NCI-H146 treated with DMSO at 0.1 percent for 48 hours (cell line): ENCODE data around the gene NRXN3.
"Not testable (repeated sequence)": the region's sequence is repeated elsewhere in the genome, so short reads cannot be mapped to it uniquely, and the experiment has no call there.

Experiments
- DNase-seq: peaks from one replicate; lab custom pipeline; 2025; ENCODE audit not compliant: unreplicated experiment; lab: John Stamatoyannopoulos, UW

The NRXN3 gene

GRCh38 chr14:79101388-79101787 lies 931.2 kb downstream of the NRXN3 start:
- DNase-seq, result no peak

GRCh38 chr14:79103764-79104163 lies 933.6 kb downstream of the NRXN3 start:
- no peak for DNase-seq

GRCh38 chr14:79110564-79110963 lies 940.4 kb downstream of the NRXN3 start:
- DNase-seq, result not testable (repeated sequence)

- no peak for DNase-seq
These were observed 941.9 kb downstream of the NRXN3 start for GRCh38 chr14:79111987-79112501.

GRCh38 chr14:79117561-79117960 lies 947.4 kb downstream of the NRXN3 start:
- no peak for DNase-seq

GRCh38 chr14:79118291-79118690 lies 948.1 kb downstream of the NRXN3 start:
- DNase-seq, result no peak

GRCh38 chr14:79134361-79134760 lies 964.2 kb downstream of the NRXN3 start:
- DNase-seq, result no peak

- no peak for DNase-seq
These were observed 966.2 kb downstream of the NRXN3 start for GRCh38 chr14:79136071-79137044.

GRCh38 chr14:79137045-79137430 lies 966.9 kb downstream of the NRXN3 start:
- no peak for DNase-seq

- DNase-seq, result no peak
These were observed 967.7 kb downstream of the NRXN3 start for GRCh38 chr14:79137836-79138235.

GRCh38 chr14:79144896-79145295 lies 974.7 kb downstream of the NRXN3 start:
- no peak for DNase-seq

- no peak for DNase-seq
These were observed 980.1 kb downstream of the NRXN3 start for GRCh38 chr14:79150226-79150625.

- no peak for DNase-seq
These were observed 987.2 kb downstream of the NRXN3 start for GRCh38 chr14:79157369-79157768.

GRCh38 chr14:79161571-79161970 lies 991.4 kb downstream of the NRXN3 start:
- no peak for DNase-seq

GRCh38 chr14:79162833-79163232 lies 992.7 kb downstream of the NRXN3 start:
- DNase-seq, result no peak

- no peak for DNase-seq
These were observed 995.4 kb downstream of the NRXN3 start for GRCh38 chr14:79165471-79166090.

- no peak for DNase-seq
These were observed 996.0 kb downstream of the NRXN3 start for GRCh38 chr14:79166171-79166570.

GRCh38 chr14:79167957-79168356 lies 997.8 kb downstream of the NRXN3 start:
- DNase-seq, result no peak

GRCh38 chr14:79175671-79176070 lies 1005.5 kb downstream of the NRXN3 start:
- DNase-seq, result no peak

- no peak for DNase-seq
These were observed 1006.9 kb downstream of the NRXN3 start for GRCh38 chr14:79177106-79177505.

GRCh38 chr14:79178719-79179118 lies 1008.5 kb downstream of the NRXN3 start:
- no peak for DNase-seq

- no peak for DNase-seq
These were observed 1009.8 kb downstream of the NRXN3 start for GRCh38 chr14:79179985-79180384.
